Fibroblast of the aortic adventitia (primary cell): Measurements from ENCODE around the gene LRP1B. TPM values are rescaled to one million over a fixed set of nuclear protein-coding genes. Genes with fewer than 3 reads are reported as not detected.

Experiments used
- DNase-seq: peaks from one replicate; pipeline ENCODE4 v3.0.0-alpha.2; 2010; ENCODE audit warnings: low read depth
- H3K4me3 ChIP-seq: 2 replicates; pipeline ENCODE4 v1.5.1; 2011; ENCODE audit warnings: low read depth, mild to moderate bottlenecking, control low read depth, low read length, moderate library complexity
- CTCF ChIP-seq: IDR thresholded peaks from 2 replicates; pipeline ENCODE4 v1.5.1; 2011; ENCODE audit warnings: mild to moderate bottlenecking, low read length, control low read depth, inconsistent platforms; ENCODE audit not compliant: insufficient read depth
- total RNA-seq: library from RNA; depleted of rRNA; stranded (reverse); fragments of >200 nt; gene quantifications from 2 replicates; pipeline ENCODE4 v1.2.3, GENCODE V29; 2012; ENCODE audit warnings: low replicate concordance

Gene LRP1B
- total RNA-seq, 1 donor: 0.36 TPM

GRCh38 chr2:142041105-142041504 lies 89.7 kb downstream of the LRP1B start:
- TF ChIP-seq CTCF: no peak
- DNase-seq: no peak

GRCh38 chr2:142040556-142040955 lies 90.3 kb downstream of the LRP1B start:
- TF ChIP-seq CTCF: no peak
- no peak overlapping the region for H3K4me3 ChIP-seq
- no peak for DNase-seq

More at GRCh38 chr2:142041105-142041504, 89.7 kb downstream of the LRP1B start:
- H3K4me3 ChIP-seq: no peak overlapping the region

- DNase-seq: no peak
- TF ChIP-seq CTCF: no peak
- no peak overlapping the region for H3K4me3 ChIP-seq
Measured at GRCh38 chr2:142038826-142039225, 92.0 kb downstream of the LRP1B start.

DNA sequence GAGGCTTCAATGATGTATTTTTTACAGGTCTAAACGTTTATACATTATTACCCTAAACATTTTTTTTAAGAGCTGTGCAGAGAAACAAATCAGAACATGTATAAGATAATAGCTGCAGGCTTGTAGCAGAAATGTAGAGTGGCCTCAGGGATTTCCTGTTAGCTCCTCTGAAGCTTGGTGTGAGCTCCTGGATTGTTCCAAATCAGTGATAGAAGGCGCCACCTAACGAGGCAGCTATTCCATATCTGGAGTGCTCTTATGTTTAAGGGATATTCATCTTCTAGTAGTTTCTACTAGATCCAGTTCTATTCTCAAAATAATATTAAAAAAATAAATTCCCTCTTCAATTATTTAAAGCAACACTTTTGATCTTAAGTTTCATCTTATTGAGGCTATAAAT lies 93.1 kb downstream of the LRP1B start:
- no peak for DNase-seq
- H3K4me3 ChIP-seq: no peak overlapping the region
- TF ChIP-seq CTCF: no peak

DNA sequence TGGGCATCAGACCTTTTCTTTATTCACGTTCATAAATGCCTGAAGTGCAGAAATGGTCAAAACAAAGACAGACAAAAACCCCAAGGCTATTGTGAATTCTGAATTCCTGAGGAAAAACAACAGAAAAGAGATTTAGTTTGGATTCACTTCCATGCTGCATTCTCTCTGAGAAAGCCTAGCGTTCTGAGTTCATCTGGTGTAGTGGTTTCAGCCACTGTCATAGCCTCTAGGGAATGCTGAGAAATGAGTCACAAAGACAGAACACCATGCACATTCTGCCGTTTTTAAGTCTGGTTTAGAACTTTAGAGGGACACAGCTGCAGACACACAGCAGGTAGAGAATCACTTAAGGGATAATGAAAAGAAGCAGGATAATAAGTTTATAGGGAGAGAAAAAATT lies 93.8 kb downstream of the LRP1B start:
- no peak for TF ChIP-seq CTCF
- no peak for DNase-seq
- H3K4me3 ChIP-seq: no peak overlapping the region

- DNase-seq: no peak
- TF ChIP-seq CTCF: no peak
- H3K4me3 ChIP-seq: no peak overlapping the region
Measured at GRCh38 chr2:142033393-142033792, 97.4 kb downstream of the LRP1B start.

DNA sequence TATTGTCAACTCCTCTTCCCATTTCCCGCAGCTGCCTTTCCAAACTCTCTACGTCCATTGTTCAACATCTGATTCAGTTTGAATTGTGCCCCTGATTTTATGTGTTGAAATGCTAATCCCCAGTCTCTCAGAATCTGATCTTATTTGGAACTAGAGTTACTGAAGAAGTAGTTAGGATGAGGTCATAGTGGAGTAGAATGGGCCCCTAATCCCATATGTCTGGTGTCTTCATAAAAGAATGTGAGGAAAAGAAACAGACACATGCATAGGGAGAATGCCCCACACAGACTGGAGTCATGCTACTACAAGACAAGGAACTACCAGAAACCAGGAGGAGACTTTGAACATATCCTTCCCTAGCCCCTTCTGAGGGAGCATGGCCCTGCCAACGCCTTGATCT lies 99.2 kb downstream of the LRP1B start:
- no peak for DNase-seq
- no peak for TF ChIP-seq CTCF
- H3K4me3 ChIP-seq: no peak overlapping the region
